ENCODE results near the gene TRIM15. TPM values are rescaled to one million over a fixed set of nuclear protein-coding genes. Genes with fewer than 3 reads are reported as not detected.

Gene TRIM15
- total RNA-seq, 1 experiment from 2014 or later = 6.5 TPM

GRCh38 chr6:30206152-30206551 is 42.8 kb downstream of the TRIM15 start:
- Histone ChIP-seq H3K9me2 (ENCODE audit: insufficient read depth) (no peaks in the 10 kb centered on the region), H3K4me1 (ENCODE audit: control insufficient read depth in 1 of 2, insufficient read depth in 2 of 2, low read length in 2 of 2) (peaks cover 0 to 5% of the 10 kb centered on the region in 2 experiments; a peak in 2 of 4 replicates), H3K9me3 (ENCODE audit: control insufficient read depth in 1 of 2, insufficient read depth in 1 of 2, low read depth in 1 of 2, low read length in 2 of 2) (no peaks in the 10 kb centered on the region), H3K9ac (ENCODE audit: low read length) (no peak overlapping the region), H3K4me2 (ENCODE audit: low read length) (no peak overlapping the region), H3K4me3 (replicated peaks in 1 of 2; ENCODE audit: low read depth in 1 of 2, low read length in 2 of 2) (no peak overlapping the region), H2AFZ (ENCODE audit: low read depth, low read length, poor library complexity, severe bottlenecking) (no peak overlapping the region), H4K20me1 (ENCODE audit: insufficient read depth) (no peaks in the 10 kb centered on the region), H3K36me3 (ENCODE audit: control insufficient read depth in 1 of 2, insufficient read depth in 2 of 2, low read length in 2 of 2) (no peaks in the 10 kb centered on the region; a peak in 1 of 4 replicates), H3K79me2 (ENCODE audit: insufficient read depth, low read length) (peaks cover 95% of the 10 kb centered on the region), H3K27ac (ENCODE audit: low read depth, low read length) (no peak overlapping the region), H3K27me3 (ENCODE audit: insufficient read depth, low read length) (no peaks in the 10 kb centered on the region)
- ATAC-seq = no peak
- no peak for DNase-seq (ENCODE audit: low read depth, low spot score)
- RAD21 ChIA-PET (ENCODE audit: low non-redundant PET in 1 of 2, low total read pairs in 2 of 2, uncharacterized antibody in 2 of 2, unreplicated experiment in 2 of 2) = no interaction called here
- no TSS peak for BruUV-seq (replicated peaks)
- no peak for TF ChIP-seq ATF3 (IDR thresholded peaks at IDR 0.05)
- TF ChIP-seq REST (IDR thresholded peaks at IDR 0.05; ENCODE audit: low read depth) = no peak
- TF ChIP-seq YY1 (IDR thresholded peaks at IDR 0.05; ENCODE audit: extremely low read depth, insufficient replicate concordance, low read depth, low read length) = no peak
- no peak for TF ChIP-seq SIN3A (IDR thresholded peaks at IDR 0.05; ENCODE audit: low read depth)
- TF ChIP-seq SP1 (IDR thresholded peaks at IDR 0.05; ENCODE audit: low read depth) = no peak
- TF ChIP-seq CTCF (IDR thresholded peaks at IDR 0.05 in 2 of 3, conservative IDR thresholded peaks at IDR 0.05 in 1 of 3; ENCODE audit: borderline replicate concordance in 1 of 3, insufficient read depth in 1 of 3, low read depth in 2 of 3, low read length in 2 of 3) = no peak
- TF ChIP-seq, protein P1, sequence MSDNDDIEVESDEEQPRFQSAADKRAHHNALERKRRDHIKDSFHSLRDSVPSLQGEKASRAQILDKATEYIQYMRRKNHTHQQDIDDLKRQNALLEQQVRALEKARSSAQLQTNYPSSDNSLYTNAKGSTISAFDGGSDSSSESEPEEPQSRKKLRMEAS (IDR thresholded peaks at IDR 0.05) = no peak
- no peak for TF ChIP-seq RAD21 (IDR thresholded peaks at IDR 0.05; ENCODE audit: low read depth)
- no peak for TF ChIP-seq POLR2A (IDR thresholded peaks at IDR 0.05; ENCODE audit: borderline replicate concordance, extremely low read depth, insufficient read depth, insufficient read length)
- no peak for TF ChIP-seq EZH2phosphoT487 (IDR thresholded peaks at IDR 0.05; ENCODE audit: borderline replicate concordance)
- TF ChIP-seq CEBPB (IDR thresholded peaks at IDR 0.05; ENCODE audit: low read depth) = no peak
- TF ChIP-seq TCF7L2 (IDR thresholded peaks at IDR 0.05; ENCODE audit: borderline replicate concordance, extremely low read depth, insufficient read depth, insufficient read length) = no peak
- TF ChIP-seq POLR2AphosphoS5 (IDR thresholded peaks at IDR 0.05; ENCODE audit: low read depth, low read length) = no peak
- TF ChIP-seq EGR1 (IDR thresholded peaks at IDR 0.05; ENCODE audit: low read depth) = no peak
- TF ChIP-seq, protein P2, sequence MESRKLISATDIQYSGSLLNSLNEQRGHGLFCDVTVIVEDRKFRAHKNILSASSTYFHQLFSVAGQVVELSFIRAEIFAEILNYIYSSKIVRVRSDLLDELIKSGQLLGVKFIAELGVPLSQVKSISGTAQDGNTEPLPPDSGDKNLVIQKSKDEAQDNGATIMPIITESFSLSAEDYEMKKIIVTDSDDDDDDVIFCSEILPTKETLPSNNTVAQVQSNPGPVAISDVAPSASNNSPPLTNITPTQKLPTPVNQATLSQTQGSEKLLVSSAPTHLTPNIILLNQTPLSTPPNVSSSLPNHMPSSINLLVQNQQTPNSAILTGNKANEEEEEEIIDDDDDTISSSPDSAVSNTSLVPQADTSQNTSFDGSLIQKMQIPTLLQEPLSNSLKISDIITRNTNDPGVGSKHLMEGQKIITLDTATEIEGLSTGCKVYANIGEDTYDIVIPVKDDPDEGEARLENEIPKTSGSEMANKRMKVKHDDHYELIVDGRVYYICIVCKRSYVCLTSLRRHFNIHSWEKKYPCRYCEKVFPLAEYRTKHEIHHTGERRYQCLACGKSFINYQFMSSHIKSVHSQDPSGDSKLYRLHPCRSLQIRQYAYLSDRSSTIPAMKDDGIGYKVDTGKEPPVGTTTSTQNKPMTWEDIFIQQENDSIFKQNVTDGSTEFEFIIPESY (IDR thresholded peaks at IDR 0.05; ENCODE audit: extremely low read depth, insufficient replicate concordance, low read length) = no peak
- no peak for TF ChIP-seq ZFX (IDR thresholded peaks at IDR 0.05)
- no peak for TF ChIP-seq JUND (IDR thresholded peaks at IDR 0.05)
- intact Hi-C loops (cut with micrococcal nuclease) = no loop called here
- POLR2A ChIA-PET = no interaction called here
- CTCF ChIA-PET = interaction anchor here (1.0 to 1.3 kb wide), 2 partner anchors 12 to 13 kb away, joined by 3 to 4 read pairs; no protein-coding TSS in a partner anchor

Data from HCT116 (cell line).